Endothelial cell of umbilical vein (primary cell): ENCODE data around the gene TIMM21. TPM values are rescaled to one million over a fixed set of nuclear protein-coding genes. Genes with fewer than 3 reads are reported as not detected.

Experiments used
- BruUV-seq: library from RNA; stranded (reverse); fragments of 400-500 nt; replicated peaks from 2 replicates; lab custom pipeline; 2021; lab: Mats Ljungman, UMichigan
- CTCF ChIA-PET: fragments of 300-600, 350-600 bp; sonication (Branson Sonifier 250); formaldehyde crosslinking; loops from one replicate; lab custom pipeline; 2021; ENCODE audit warnings: antibody characterized with exemption, inconsistent platforms; lab: Charles Lee
- POLR2A ChIA-PET: fragments of 300-600, 350-600 bp; sonication (Branson Sonifier 250); formaldehyde crosslinking; loops from one replicate; lab custom pipeline; 2021; ENCODE audit warnings: antibody characterized with exemption, inconsistent platforms; lab: Charles Lee
- DNase-seq: peaks from one replicate; pipeline ENCODE4 v3.0.0-alpha.2; 2011; ENCODE audit warnings: low read depth, low spot score
- FAIRE-seq: peaks from 2 replicates; lab custom pipeline; 2011; peaks lifted over from hg19 to GRCh38; lab: Jason Lieb, UNC
- H2AFZ ChIP-seq: 2 replicates; pipeline ENCODE4 v1.6.0; 2012; ENCODE audit warnings: low read depth, low read length, control low read depth, inconsistent platforms
- H3K27ac ChIP-seq: 2 replicates; pipeline ENCODE4 v1.5.1; 2011; ENCODE audit warnings: low read depth, mild to moderate bottlenecking, control low read depth, low read length, moderate library complexity; ENCODE audit not compliant: insufficient read depth
- H3K27me3 ChIP-seq, 2 experiments: 2 replicates each; pipeline versions ENCODE4 v1.6.0 to v1.6.1; 2011; ENCODE audit warnings: low read length in 2 of 2, mixed read lengths in 1 of 2; ENCODE audit not compliant: control insufficient read depth in 2 of 2, insufficient read depth in 2 of 2
- H3K36me3 ChIP-seq, 2 experiments: 2 replicates in 1 of 2; 3 replicates in 1 of 2; pipeline ENCODE4 v1.5.1; 2011; ENCODE audit warnings: low read length in 2 of 2, mild to moderate bottlenecking in 1 of 2, moderate library complexity in 1 of 2; ENCODE audit not compliant: control insufficient read depth in 2 of 2, insufficient read depth in 2 of 2; ENCODE audit errors: extremely low read depth in 1 of 2
- H3K4me1 ChIP-seq: 3 replicates; pipeline ENCODE4 v1.5.1; 2011; ENCODE audit warnings: mild to moderate bottlenecking, low read length; ENCODE audit not compliant: control insufficient read depth, insufficient read depth; ENCODE audit errors: extremely low read depth
- H3K4me2 ChIP-seq: 2 replicates; pipeline ENCODE4 v1.6.1; 2011; ENCODE audit warnings: low read length, control low read depth, mixed read lengths; ENCODE audit not compliant: insufficient read depth
- H3K4me3 ChIP-seq, 3 experiments: fragments of 200-600 bp in 1 of 3; sonication (generic), shearing (Covaris generic) in 1 of 3; replicated peaks in 1 of 3; 2 replicates each; pipeline ENCODE4 v1.5.1; 2011 to 2016; ENCODE audit warnings: control low read depth in 3 of 3, low read length in 3 of 3, mild to moderate bottlenecking in 2 of 3, inconsistent platforms in 1 of 3, low read depth in 1 of 3, moderate library complexity in 1 of 3; ENCODE audit not compliant: insufficient read depth in 1 of 3
- H3K79me2 ChIP-seq: 2 replicates; pipeline ENCODE4 v1.6.0; 2012; ENCODE audit warnings: low read length, inconsistent platforms; ENCODE audit not compliant: control insufficient read depth, insufficient read depth
- H3K9ac ChIP-seq: replicated peaks from 2 replicates; pipeline ENCODE3; 2011; ENCODE audit warnings: low read length, control low read depth; ENCODE audit not compliant: insufficient read depth; ENCODE audit errors: extremely low read depth
- H3K9me1 ChIP-seq: replicated peaks from 3 replicates; pipeline ENCODE4 v1.6.0; 2011; ENCODE audit warnings: mild to moderate bottlenecking, low read length; ENCODE audit not compliant: control insufficient read depth, insufficient read depth; ENCODE audit errors: extremely low read depth
- H3K9me3 ChIP-seq: replicated peaks from 2 replicates; pipeline ENCODE4 v1.5.1; 2012; ENCODE audit warnings: low read length, inconsistent platforms; ENCODE audit not compliant: control insufficient read depth, insufficient read depth
- H4K20me1 ChIP-seq: replicated peaks from 2 replicates; pipeline ENCODE3; 2011; ENCODE audit warnings: mild to moderate bottlenecking, low read length; ENCODE audit not compliant: control insufficient read depth, insufficient read depth; ENCODE audit errors: extremely low read depth
- EZH2 ChIP-seq: IDR thresholded peaks from 2 replicates; pipeline ENCODE4 v1.6.1; 2012; ENCODE audit warnings: borderline replicate concordance, low read depth, mild to moderate bottlenecking, moderate library complexity, low read length, inconsistent platforms; ENCODE audit not compliant: severe bottlenecking
- FOS ChIP-seq: IDR thresholded peaks from 2 replicates; pipeline ENCODE4 v1.6.1; 2011; ENCODE audit warnings: mild to moderate bottlenecking, low read length, moderate library complexity, borderline replicate concordance; ENCODE audit not compliant: insufficient read depth
- GATA2 ChIP-seq: IDR thresholded peaks from 2 replicates; pipeline ENCODE4 v1.7.0; 2011; ENCODE audit warnings: low read depth, mild to moderate bottlenecking, moderate library complexity, mixed read lengths, low read length; ENCODE audit not compliant: insufficient read length, insufficient read depth
- JUN ChIP-seq: IDR thresholded peaks from 2 replicates; pipeline ENCODE4 v1.6.1; 2011; ENCODE audit warnings: borderline replicate concordance, low read depth; ENCODE audit not compliant: insufficient read length, insufficient read depth
- MYC ChIP-seq: IDR thresholded peaks from one replicate; pipeline ENCODE4 v1.6.1; 2011; ENCODE audit warnings: mild to moderate bottlenecking, low read depth, low read length
- POLR2A ChIP-seq: IDR thresholded peaks from 2 replicates; pipeline ENCODE4 v1.6.1; 2012; ENCODE audit warnings: low read depth, mild to moderate bottlenecking, control low read depth, low read length
- POLR2AphosphoS5 ChIP-seq: IDR thresholded peaks from 2 replicates; pipeline ENCODE4 v1.6.1; 2012; ENCODE audit warnings: low read depth, mild to moderate bottlenecking, control low read depth, low read length, moderate library complexity; ENCODE audit not compliant: insufficient read depth
- dilution Hi-C: fragments of 300-500 bp; cut with MboI; formaldehyde crosslinking; loops from one replicate; pipeline ENCODE4 v1.15.0; 2019; ENCODE audit warnings: low sequenced_read_pairs; ENCODE audit not compliant: extremely low pct_ligation_motif_present
- intact Hi-C: fragments of 100-400 bp; cut with micrococcal nuclease; formaldehyde crosslinking; loops from one replicate; pipeline ENCODE4 v1.10.0; 2022
- polyA plus RNA-seq, 4 experiments: library from polyadenylated mRNA; depleted of rRNA in 3 of 4; stranded (reverse) in 3 of 4; unstranded in 1 of 4; fragments of >200 nt; gene quantifications; 2 replicates each; pipeline versions ENCODE4 v1.2.1 to v1.2.3, GENCODE V29; 2011 to 2012; ENCODE audit warnings: missing spikeins in 1 of 4
- total RNA-seq: library from RNA; stranded (reverse); gene quantifications from 2 replicates; pipeline ENCODE4 v1.2.3, GENCODE V29; 2021
- TF ChIP-seq, protein P1 (sequence below): IDR thresholded peaks from 2 replicates; pipeline ENCODE4 v1.6.1; 2011; ENCODE audit not compliant: insufficient read depth, insufficient read length
- TF ChIP-seq, protein P2 (sequence below), 2 donors: IDR thresholded peaks; 1 replicate in 1 of 2; 2 replicates in 1 of 2; pipeline ENCODE4 v1.5.1; 2011; ENCODE audit warnings: low read length in 2 of 2, mild to moderate bottlenecking in 2 of 2, moderate library complexity in 2 of 2, control low read depth in 1 of 2, inconsistent platforms in 1 of 2, low read depth in 1 of 2; ENCODE audit not compliant: insufficient read depth in 1 of 2; ENCODE audit errors: extremely low read depth in 1 of 2

Gene TIMM21
- total and polyA plus RNA-seq, 2 donors (not counting 3 experiments of a cell fraction or from before 2014, with no cell fraction given), result 22.9 to 38.9 TPM

DNA sequence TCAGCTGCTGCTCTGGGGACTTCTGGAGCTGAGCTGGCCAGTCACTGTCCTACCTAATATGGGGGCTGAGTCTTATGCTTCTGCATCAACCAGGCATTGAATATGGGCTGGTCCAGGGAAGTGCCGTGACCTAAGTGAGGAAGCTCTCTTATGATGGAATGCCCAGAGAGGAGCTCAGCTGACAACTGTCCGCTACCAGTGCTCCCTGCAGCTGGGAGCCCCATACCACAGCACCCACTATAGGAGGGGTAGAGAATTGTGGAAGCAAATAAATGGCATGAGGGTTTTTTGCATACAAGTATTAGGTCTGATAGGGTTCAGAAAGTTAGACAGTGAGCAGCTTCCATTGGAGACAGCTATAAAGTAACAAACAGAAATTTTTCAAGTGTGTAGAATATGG is 4.5 kb downstream of the TIMM21 start:
- no peak for TF ChIP-seq POLR2AphosphoS5
- no peak for TF ChIP-seq JUN
- TF ChIP-seq, protein P1, sequence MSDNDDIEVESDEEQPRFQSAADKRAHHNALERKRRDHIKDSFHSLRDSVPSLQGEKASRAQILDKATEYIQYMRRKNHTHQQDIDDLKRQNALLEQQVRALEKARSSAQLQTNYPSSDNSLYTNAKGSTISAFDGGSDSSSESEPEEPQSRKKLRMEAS, result no peak
- CTCF ChIA-PET, result interaction anchor here (1.1 to 1.3 kb wide), 2 partner anchors 9 to 190 kb away, joined by 4 to 5 read pairs; no protein-coding TSS in a partner anchor
- no peak for FAIRE-seq

DNA sequence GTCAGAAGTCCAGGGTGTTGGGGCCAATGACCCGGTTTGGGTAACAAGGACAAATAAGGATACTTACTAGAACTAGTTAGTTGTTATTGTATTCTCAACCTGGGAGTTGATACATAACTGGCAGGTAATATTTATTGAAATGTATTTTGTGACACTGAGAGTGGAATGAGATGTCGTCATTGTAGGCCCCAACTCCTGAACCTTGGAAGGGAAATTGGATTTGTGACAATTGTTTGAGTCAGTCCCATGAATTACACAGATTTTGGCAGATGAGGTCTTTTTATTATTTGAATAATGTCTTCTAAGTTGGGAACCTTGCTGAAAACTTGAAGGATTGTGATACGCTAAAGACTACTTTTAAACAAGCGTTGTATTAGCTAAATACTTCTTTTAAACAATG is 5.1 kb downstream of the TIMM21 start:
- Histone ChIP-seq H3K27me3 (no peaks in the 10 kb centered on the region), H3K79me2 (peaks cover 58% of the 10 kb centered on the region), H3K27ac (no peak overlapping the region), H3K9me1 (no peaks in the 10 kb centered on the region), H3K9me3 (no peaks in the 10 kb centered on the region), H3K4me3 (no peak overlapping the region), H3K9ac (no peak overlapping the region), H3K4me2 (no peak overlapping the region), H3K36me3 (peaks cover 12% of the 10 kb centered on the region in 2 experiments), H2AFZ (no peak overlapping the region), H4K20me1 (no peaks in the 10 kb centered on the region), H3K4me1 (peaks cover 17% of the 10 kb centered on the region)
- intact Hi-C loops, result no loop called here
- TF ChIP-seq, protein P1, result no peak
- TF ChIP-seq EZH2, result no peak
- TF ChIP-seq POLR2A, result no peak
- TF ChIP-seq GATA2, result no peak
- TF ChIP-seq MYC, result no peak
- no peak for TF ChIP-seq POLR2AphosphoS5
- no peak for TF ChIP-seq JUN
- TF ChIP-seq, protein P2, sequence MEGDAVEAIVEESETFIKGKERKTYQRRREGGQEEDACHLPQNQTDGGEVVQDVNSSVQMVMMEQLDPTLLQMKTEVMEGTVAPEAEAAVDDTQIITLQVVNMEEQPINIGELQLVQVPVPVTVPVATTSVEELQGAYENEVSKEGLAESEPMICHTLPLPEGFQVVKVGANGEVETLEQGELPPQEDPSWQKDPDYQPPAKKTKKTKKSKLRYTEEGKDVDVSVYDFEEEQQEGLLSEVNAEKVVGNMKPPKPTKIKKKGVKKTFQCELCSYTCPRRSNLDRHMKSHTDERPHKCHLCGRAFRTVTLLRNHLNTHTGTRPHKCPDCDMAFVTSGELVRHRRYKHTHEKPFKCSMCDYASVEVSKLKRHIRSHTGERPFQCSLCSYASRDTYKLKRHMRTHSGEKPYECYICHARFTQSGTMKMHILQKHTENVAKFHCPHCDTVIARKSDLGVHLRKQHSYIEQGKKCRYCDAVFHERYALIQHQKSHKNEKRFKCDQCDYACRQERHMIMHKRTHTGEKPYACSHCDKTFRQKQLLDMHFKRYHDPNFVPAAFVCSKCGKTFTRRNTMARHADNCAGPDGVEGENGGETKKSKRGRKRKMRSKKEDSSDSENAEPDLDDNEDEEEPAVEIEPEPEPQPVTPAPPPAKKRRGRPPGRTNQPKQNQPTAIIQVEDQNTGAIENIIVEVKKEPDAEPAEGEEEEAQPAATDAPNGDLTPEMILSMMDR (IDR thresholded peaks at IDR 0.05; ENCODE audit: extremely low read depth in 1 of 2, insufficient read depth in 1 of 2, low read depth in 1 of 2, low read length in 2 of 2), result no peak
- TF ChIP-seq FOS, result no peak
- DNase-seq (no peak), FAIRE-seq (no peak)
- no TSS peak for BruUV-seq
- dilution Hi-C loops, result no loop called here
- ChIA-PET CTCF (interaction anchor here (1.1 to 1.3 kb wide), 2 partner anchors 8 to 189 kb away, joined by 4 to 5 read pairs; no protein-coding TSS in a partner anchor), POLR2A (no interaction called here)

More for the DNA sequence above, 4.5 kb downstream of the TIMM21 start:
- Histone ChIP-seq H3K79me2 (peaks cover 58% of the 10 kb centered on the region), H3K27ac (no peak overlapping the region), H3K4me2 (no peak overlapping the region), H2AFZ (no peak overlapping the region), H3K9me1 (no peaks in the 10 kb centered on the region), H3K9me3 (no peaks in the 10 kb centered on the region), H3K4me3 (no peak overlapping the region), H3K27me3 (no peaks in the 10 kb centered on the region), H3K9ac (no peak overlapping the region), H4K20me1 (no peaks in the 10 kb centered on the region), H3K36me3 (peaks cover 8 to 12% of the 10 kb centered on the region in 2 experiments), H3K4me1 (peaks cover 17% of the 10 kb centered on the region)
- dilution Hi-C loops (no loop called here), intact Hi-C loops (no loop called here)
- BruUV-seq, result no TSS peak
- POLR2A ChIA-PET, result no interaction called here
- no peak for DNase-seq
